ENCODE data around the gene KCNJ16.

Gene KCNJ16

GRCh38 chr17:70172923-70173322 lies 97.9 kb downstream of the KCNJ16 start:
- DNase-seq: no peak

GRCh38 chr17:70173681-70174080 lies 98.7 kb downstream of the KCNJ16 start:
- DNase-seq: no peak

GRCh38 chr17:70181376-70181775 lies 106.4 kb downstream of the KCNJ16 start:
- no peak for DNase-seq

GRCh38 chr17:70181866-70182265 lies 106.8 kb downstream of the KCNJ16 start:
- no peak for DNase-seq

- no peak for DNase-seq
Measured at GRCh38 chr17:70183508-70183907, 108.5 kb downstream of the KCNJ16 start.

- DNase-seq: no peak
Measured at GRCh38 chr17:70184207-70184606, 109.2 kb downstream of the KCNJ16 start.

GRCh38 chr17:70184770-70185169 lies 109.7 kb downstream of the KCNJ16 start:
- DNase-seq: no peak

Measured in COR-L47 (cell line).